Testis (tissue), 3 donors: ENCODE measurements around the gene HSPA4. TPM values are rescaled to one million over a fixed set of nuclear protein-coding genes. Genes with fewer than 3 reads are reported as not detected.
"Not testable (repeated sequence)": the region's sequence is repeated elsewhere in the genome, so short reads cannot be mapped to it uniquely, and the experiment has no call there.

ENCODE experiments used
- DNase-seq: peaks from one replicate; pipeline ENCODE4 v3.0.0-alpha.2; 2019
- H3K27ac ChIP-seq, 2 donors: fragments of 200-600 bp; sonication (generic); one replicate each; pipeline ENCODE4 v1.5.1; 2019
- H3K27me3 ChIP-seq: fragments of 200-600 bp; sonication (generic); one replicate; pipeline ENCODE4 v1.5.1; 2019
- H3K36me3 ChIP-seq: fragments of 200-600 bp; sonication (generic); one replicate; pipeline ENCODE4 v1.5.1; 2017; ENCODE audit warnings: low read depth; ENCODE audit errors: missing control alignments
- H3K4me1 ChIP-seq: fragments of 200-600 bp; sonication (generic); one replicate; pipeline ENCODE4 v1.5.1; 2019
- H3K4me3 ChIP-seq, 2 donors: fragments of 200-600 bp; sonication (generic); one replicate each; pipeline ENCODE4 v1.5.1; 2017 to 2019
- H3K9me3 ChIP-seq: fragments of 200-600 bp; sonication (generic); one replicate; pipeline ENCODE4 v1.5.1; 2017
- CTCF ChIP-seq, 3 experiments: fragments of 450-650 bp in 2 of 3; fragments of 200-600 bp in 1 of 3; sonication (generic) in 1 of 3; IDR thresholded peaks; one replicate each; pipeline ENCODE4 v1.5.1; 2016 to 2019; ENCODE audit warnings: antibody characterized with exemption in 3 of 3, mild to moderate bottlenecking in 2 of 3, moderate library complexity in 1 of 3
- POLR2A ChIP-seq: fragments of 450-650 bp; IDR thresholded peaks from one replicate; pipeline ENCODE4 v1.6.1; 2017; ENCODE audit warnings: antibody characterized with exemption, mild to moderate bottlenecking, moderate library complexity
- WGBS, 2 donors: methylation state at CpG; one replicate each; pipeline ENCODE4 v1.1.5; 2018; 5-methylcytosine and 5-hydroxymethylcytosine counted together
- intact Hi-C: fragments of 100-400 bp; cut with DNase I; formaldehyde crosslinking; loops from one replicate; pipeline ENCODE4 v1.15.1; 2023; ENCODE audit warnings: low total_unique reads
- polyA plus RNA-seq: library from polyadenylated mRNA; stranded (reverse); fragments of 350-450 nt; fragmentation: Illumina TruSeq; extraction: RNeasy Lipid Tissue Mini Kit (QIAGEN cat#74804); gene quantifications from one replicate; pipeline ENCODE4 v1.2.3, GENCODE V29; 2014; ENCODE audit warnings: low read depth, low replicate concordance; ENCODE audit not compliant: insufficient read depth
- total RNA-seq, 2 donors: library from RNA; depleted of rRNA; stranded (reverse); fragments of >200 nt; gene quantifications; one replicate each; pipeline ENCODE4 v1.2.3, GENCODE V29; 2016

The HSPA4 gene
- total and polyA plus RNA-seq, 3 donors from 2014 or later = 107 to 143 (median 108) TPM

DNA sequence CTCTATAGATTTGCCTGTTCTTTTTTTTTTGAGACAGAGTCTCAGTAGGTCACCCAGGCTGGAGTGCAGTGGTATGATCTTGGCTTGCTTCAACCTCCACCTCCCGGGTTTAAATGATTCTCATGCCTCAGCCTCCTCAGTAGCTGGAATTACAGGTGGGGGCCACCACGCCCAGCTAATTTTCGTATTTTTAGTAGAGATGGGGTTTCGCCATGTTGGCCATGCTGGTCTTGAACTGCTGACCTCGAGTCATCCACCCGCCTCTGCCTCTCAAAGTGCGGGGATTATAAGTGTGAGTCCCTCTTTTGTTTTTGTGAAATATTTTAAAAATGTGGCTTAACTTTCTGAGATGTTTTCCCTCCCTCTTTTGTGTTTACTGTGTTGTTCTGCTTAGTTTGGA, 29.2 kb downstream of the HSPA4 start:
- H3K9me3 ChIP-seq = no peaks in the 10 kb centered on the region
- H3K4me3 ChIP-seq = no peak overlapping the region
- DNase-seq = no peak
- no peaks in the 10 kb centered on the region for H3K36me3 ChIP-seq
- no peak overlapping the region for H3K27ac ChIP-seq
- H3K27me3 ChIP-seq = no peaks in the 10 kb centered on the region
- intact Hi-C loops = no loop called here
- H3K4me1 ChIP-seq = no peaks in the 10 kb centered on the region
- no peak for TF ChIP-seq CTCF (IDR thresholded peaks at IDR 0.05)
- TF ChIP-seq POLR2A = no peak
- WGBS, 2 donors = 89 to 98% methylated on average over 7 of the region's 7 CpGs

- intact Hi-C loops = no loop called here
- H3K27ac ChIP-seq = no peak overlapping the region
- TF ChIP-seq CTCF (IDR thresholded peaks at IDR 0.05) = no peak
- TF ChIP-seq POLR2A = no peak
- no peaks in the 10 kb centered on the region for H3K4me1 ChIP-seq
- H3K27me3 ChIP-seq = no peaks in the 10 kb centered on the region
- H3K4me3 ChIP-seq = no peak overlapping the region
- H3K36me3 ChIP-seq = no peaks in the 10 kb centered on the region
- DNase-seq = no peak
- WGBS, 2 donors = 94 to 100% methylated on average over 1 of the region's 1 CpG
- H3K9me3 ChIP-seq = no peaks in the 10 kb centered on the region
Observed at GRCh38 chr5:133081703-133082102, 29.9 kb downstream of the HSPA4 start.

- no peak for DNase-seq
- H3K4me1 ChIP-seq = no peaks in the 10 kb centered on the region
- TF ChIP-seq POLR2A (no peak), CTCF (IDR thresholded peaks at IDR 0.05) (no peak)
- 84 to 85% methylated on average over 4 of the region's 4 CpGs for WGBS, 2 donors
- H3K4me3 ChIP-seq = no peak overlapping the region
- no peaks in the 10 kb centered on the region for H3K9me3 ChIP-seq
- intact Hi-C loops = no loop called here
- H3K27me3 ChIP-seq = no peaks in the 10 kb centered on the region
- no peak overlapping the region for H3K27ac ChIP-seq
- H3K36me3 ChIP-seq = no peaks in the 10 kb centered on the region
Observed at GRCh38 chr5:133082128-133082527, 30.3 kb downstream of the HSPA4 start.

GRCh38 chr5:133083901-133084300, 32.1 kb downstream of the HSPA4 start:
- intact Hi-C loops = no loop called here
- DNase-seq = no peak
- Histone ChIP-seq H3K27me3 (no peaks in the 10 kb centered on the region), H3K4me1 (no peaks in the 10 kb centered on the region), H3K4me3 (no peak overlapping the region), H3K27ac (no peak overlapping the region), H3K9me3 (no peaks in the 10 kb centered on the region), H3K36me3 (no peaks in the 10 kb centered on the region)
- no peak for TF ChIP-seq CTCF (IDR thresholded peaks at IDR 0.05)
- no peak for TF ChIP-seq POLR2A
- 90 to 100% methylated on average over 1 of the region's 1 CpG for WGBS, 2 donors

DNA sequence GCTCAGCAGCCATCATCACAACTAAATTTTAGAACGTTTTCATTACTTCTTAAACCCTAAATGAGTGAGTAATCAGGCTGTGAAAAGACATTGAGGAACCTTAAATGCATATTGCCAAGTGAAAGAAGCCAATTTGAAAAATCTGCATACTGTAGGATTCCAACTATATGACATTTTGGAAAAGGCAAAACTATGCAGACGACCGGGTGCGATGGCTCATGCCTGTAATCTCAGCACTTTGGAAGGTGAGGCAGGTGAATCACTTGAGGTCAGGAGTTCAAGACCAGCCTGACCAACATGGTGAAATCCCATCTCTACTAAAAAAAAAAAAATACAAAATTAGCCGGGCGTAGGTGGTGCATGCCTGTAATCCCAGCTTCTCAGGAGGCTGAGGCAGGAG, 33.4 kb downstream of the HSPA4 start:
- WGBS, 2 donors = 93 to 97% methylated on average over 5 to 6 of the region's 6 CpGs
- DNase-seq, H3K27ac ChIP-seq, H3K36me3 ChIP-seq, intact Hi-C loops, H3K9me3 ChIP-seq, H3K4me3 ChIP-seq, H3K4me1 ChIP-seq, H3K27me3 ChIP-seq: not testable (repeated sequence)
